ENCODE results near the gene ARHGAP26. TPM values are rescaled to one million over a fixed set of nuclear protein-coding genes. Genes with fewer than 3 reads are reported as not detected.

Gene ARHGAP26
- total and polyA plus RNA-seq, 2 experiments from 2014 or later = 9.5 to 16.8 TPM

DNA sequence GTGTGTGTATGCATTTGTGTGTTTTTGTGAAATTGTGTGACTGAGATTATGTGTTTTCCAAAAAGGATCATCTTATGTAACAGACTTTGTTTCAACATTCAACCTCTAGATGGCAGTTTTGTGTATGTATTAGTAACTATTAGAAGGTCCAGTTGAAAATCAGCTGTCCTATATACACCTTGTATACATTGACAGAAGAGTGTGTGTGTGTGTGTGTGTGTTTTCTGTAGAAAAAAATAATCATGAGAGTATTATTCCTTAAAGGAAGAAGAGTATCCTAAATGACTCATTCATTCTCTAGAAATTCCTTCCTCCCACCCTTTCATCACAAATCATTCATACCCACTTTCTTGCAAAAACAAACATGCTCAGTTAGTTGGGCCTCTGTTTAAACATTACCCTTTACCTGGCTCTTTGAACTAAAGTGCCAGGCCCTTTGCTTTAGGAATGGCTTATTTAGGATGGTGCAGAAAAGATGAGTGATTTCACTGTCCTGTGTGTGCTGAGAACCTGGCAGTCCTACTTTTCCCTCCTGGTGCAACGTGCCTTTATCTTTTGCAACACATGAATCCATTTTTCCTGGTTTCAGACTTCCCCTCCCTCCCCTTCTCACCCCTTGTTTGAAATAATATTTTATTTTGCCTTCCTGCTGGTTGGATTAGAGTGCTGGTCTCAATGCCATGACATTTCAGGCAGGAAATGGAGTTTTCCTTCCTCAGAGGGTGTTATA, 152.2 kb downstream of the ARHGAP26 start:
- no peaks in the 10 kb centered on the region; the same call in 2 of the 3 replicates for H3K36me3 Mint-ChIP-seq (ENCODE audit: low read depth)
- Histone ChIP-seq H3K27ac (ENCODE audit: low read depth) (no peak overlapping the region), H3K9me2 (ENCODE audit: insufficient read depth) (no peaks in the 10 kb centered on the region), H3K27me3 (ENCODE audit: insufficient read depth) (no peaks in the 10 kb centered on the region), H3K79me2 (replicated peaks; ENCODE audit: insufficient read depth) (no peaks in the 10 kb centered on the region), H3F3A (replicated peaks; ENCODE audit: low read depth) (no peaks in the 10 kb centered on the region; the same call in 1 of the 2 replicates), H3K4me2 (no peak overlapping the region), H4K20me1 (replicated peaks; ENCODE audit: insufficient read depth) (no peaks in the 10 kb centered on the region), H2AFZ (no peak overlapping the region), H3K4me3 (no peak overlapping the region), H3K36me3 (ENCODE audit: insufficient read depth) (no peaks in the 10 kb centered on the region), H3K4me1 (ENCODE audit: insufficient read depth) (peaks cover 21% of the 10 kb centered on the region; the same call in 1 of the 2 replicates)
- no peak overlapping the region for H3K27ac Mint-ChIP-seq
- DNase-seq (ENCODE audit: low spot score) = peak; percentile 38
- TF ChIP-seq EZH2 (IDR thresholded peaks at IDR 0.05; ENCODE audit: low read depth, unreplicated experiment) = no peak
- TF ChIP-seq, protein P1, sequence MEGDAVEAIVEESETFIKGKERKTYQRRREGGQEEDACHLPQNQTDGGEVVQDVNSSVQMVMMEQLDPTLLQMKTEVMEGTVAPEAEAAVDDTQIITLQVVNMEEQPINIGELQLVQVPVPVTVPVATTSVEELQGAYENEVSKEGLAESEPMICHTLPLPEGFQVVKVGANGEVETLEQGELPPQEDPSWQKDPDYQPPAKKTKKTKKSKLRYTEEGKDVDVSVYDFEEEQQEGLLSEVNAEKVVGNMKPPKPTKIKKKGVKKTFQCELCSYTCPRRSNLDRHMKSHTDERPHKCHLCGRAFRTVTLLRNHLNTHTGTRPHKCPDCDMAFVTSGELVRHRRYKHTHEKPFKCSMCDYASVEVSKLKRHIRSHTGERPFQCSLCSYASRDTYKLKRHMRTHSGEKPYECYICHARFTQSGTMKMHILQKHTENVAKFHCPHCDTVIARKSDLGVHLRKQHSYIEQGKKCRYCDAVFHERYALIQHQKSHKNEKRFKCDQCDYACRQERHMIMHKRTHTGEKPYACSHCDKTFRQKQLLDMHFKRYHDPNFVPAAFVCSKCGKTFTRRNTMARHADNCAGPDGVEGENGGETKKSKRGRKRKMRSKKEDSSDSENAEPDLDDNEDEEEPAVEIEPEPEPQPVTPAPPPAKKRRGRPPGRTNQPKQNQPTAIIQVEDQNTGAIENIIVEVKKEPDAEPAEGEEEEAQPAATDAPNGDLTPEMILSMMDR (conservative IDR thresholded peaks at IDR 0.05; ENCODE audit: low read depth in 2 of 2) = peak; percentile 50 to 55
- no peaks in the 10 kb centered on the region for H3K9me3 Mint-ChIP-seq
- no peak; the same call in 2 of the 3 replicates for ATAC-seq
- H3K27me3 Mint-ChIP-seq (ENCODE audit: insufficient read depth, low read depth, poor library complexity) = peaks cover 2% of the 10 kb centered on the region
- H3K4me1 Mint-ChIP-seq = peaks cover 17% of the 10 kb centered on the region
- no peak overlapping the region for H3K4me3 Mint-ChIP-seq

DNA sequence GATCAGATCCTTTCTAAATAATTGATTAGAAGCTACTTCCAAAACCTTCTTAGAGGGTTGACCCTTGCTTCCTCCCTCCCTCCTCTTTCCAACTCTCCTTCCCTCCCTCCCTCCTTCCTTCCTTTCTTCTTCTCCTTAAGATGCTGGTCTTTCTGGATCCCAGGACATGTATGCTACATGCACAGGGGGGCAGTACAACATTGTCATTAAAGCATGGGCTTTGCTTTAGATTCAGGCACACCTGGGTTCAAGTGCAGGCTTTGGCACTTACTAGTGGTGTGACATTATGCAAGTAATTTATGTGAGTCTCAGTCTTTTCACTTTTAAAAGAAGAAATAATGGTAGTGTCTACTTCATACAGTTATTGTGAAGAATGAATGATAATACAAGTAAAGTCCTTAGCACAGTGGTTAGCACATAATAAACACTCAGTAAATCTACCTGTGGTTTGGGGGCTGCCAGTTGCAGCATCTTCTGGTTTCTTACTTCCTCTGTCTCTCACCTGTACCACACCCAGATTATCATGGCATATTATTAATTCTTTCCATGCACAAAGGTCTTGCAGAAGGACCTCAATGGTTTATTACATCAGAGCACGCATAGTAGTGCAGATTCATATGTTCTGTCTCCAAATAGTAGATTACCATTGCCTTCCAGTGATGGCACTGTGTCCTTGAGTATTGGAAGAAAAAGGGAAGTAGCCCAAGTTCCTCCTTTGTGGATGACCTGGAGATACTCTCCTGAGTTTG, 154.1 kb downstream of the ARHGAP26 start:
- Mint-ChIP-seq H3K36me3 (ENCODE audit: low read depth) (no peaks in the 10 kb centered on the region; the same call in 2 of the 3 replicates), H3K27me3 (ENCODE audit: insufficient read depth, low read depth, poor library complexity) (peaks cover 2% of the 10 kb centered on the region), H3K4me1 (peaks cover 13% of the 10 kb centered on the region), H3K4me3 (no peak overlapping the region), H3K9me3 (no peaks in the 10 kb centered on the region), H3K27ac (no peak overlapping the region)
- Histone ChIP-seq H3K36me3 (ENCODE audit: insufficient read depth) (no peaks in the 10 kb centered on the region), H2AFZ (no peak overlapping the region), H3K79me2 (replicated peaks; ENCODE audit: insufficient read depth) (no peaks in the 10 kb centered on the region), H3K27me3 (ENCODE audit: insufficient read depth) (no peaks in the 10 kb centered on the region), H3K27ac (ENCODE audit: low read depth) (no peak overlapping the region), H3K4me1 (ENCODE audit: insufficient read depth) (peaks cover 16% of the 10 kb centered on the region; the same call in 1 of the 2 replicates), H3K4me3 (no peak overlapping the region), H4K20me1 (replicated peaks; ENCODE audit: insufficient read depth) (no peaks in the 10 kb centered on the region), H3K9me2 (ENCODE audit: insufficient read depth) (no peaks in the 10 kb centered on the region), H3F3A (replicated peaks; ENCODE audit: low read depth) (no peaks in the 10 kb centered on the region; the same call in 1 of the 2 replicates), H3K4me2 (no peak overlapping the region)
- TF ChIP-seq JUNB (IDR thresholded peaks at IDR 0.05; ENCODE audit: unreplicated experiment) = no peak
- TF ChIP-seq, protein P1 (conservative IDR thresholded peaks at IDR 0.05; ENCODE audit: low read depth in 2 of 2) = peak in 1 of 2 experiments; percentile 40; a peak in 2 of 4 replicates
- no peak for ATAC-seq
- DNase-seq (ENCODE audit: low spot score) = no peak

All from GM23338 (cell line).